Renal cortex interstitium (tissue), 15 donors: ENCODE measurements around the gene PPP1R1C. TPM values are rescaled to one million over a fixed set of nuclear protein-coding genes. Genes with fewer than 3 reads are reported as not detected.
"Not testable (repeated sequence)": the region's sequence is repeated elsewhere in the genome, so short reads cannot be mapped to it uniquely, and the experiment has no call there.

Experiments used
- DNase-seq, 11 donors: peaks; one replicate each; pipeline ENCODE4 v3.0.0-alpha.2; 2013; ENCODE audit warnings: low read depth in 9 of 11, low spot score in 4 of 11; ENCODE audit errors: extremely low read depth in 1 of 11
- long read RNA-seq, 16 experiments: transcript quantifications; one replicate each; lab custom pipeline, GENCODE V29; 2026
- polyA plus RNA-seq, 3 donors: library from polyadenylated mRNA; unstranded; fragments of 120-200 nt; gene quantifications; one replicate each; pipeline ENCODE4 v1.2.1, GENCODE V29; 2013; ENCODE audit not compliant: insufficient read length in 3 of 3

Gene PPP1R1C
- polyA plus RNA-seq = 1 to 10 TPM; 2.3 to 3.1 (median 2.7) TPM
- long read RNA-seq, donor 1, partial matches to known transcripts = 0 of 1 reads
- long read RNA-seq, donor 1, other reads (novel, unspliced or antisense) = 0 of 1 reads
- long read RNA-seq, donor 2 = 0 reads
- long read RNA-seq, donor 3 = 0 reads
- long read RNA-seq, donor 4 = 0 reads
- long read RNA-seq, donor 5 = 0 reads
- long read RNA-seq, donor 6, partial matches to known transcripts = 0 of 1 reads
- long read RNA-seq, donor 6, other reads (novel, unspliced or antisense) = 0 of 1 reads
- long read RNA-seq, donor 7, partial matches to known transcripts = 0 of 1 reads
- long read RNA-seq, donor 7, other reads (novel, unspliced or antisense) = 0 of 1 reads
- long read RNA-seq, donor 8 = 0 reads
- long read RNA-seq, donor 9 = 0 reads
- long read RNA-seq, donor 10, partial matches to known transcripts = 0 of 1 reads
- long read RNA-seq, donor 10, other reads (novel, unspliced or antisense) = 0 of 1 reads
- long read RNA-seq, donor 11 = 0 reads
- long read RNA-seq, donor 12 = 0 reads
- long read RNA-seq, donor 13, partial matches to known transcripts = 0 of 4 reads
- long read RNA-seq, donor 13, other reads (novel, unspliced or antisense) = 0 of 4 reads
- long read RNA-seq, donor 14 = 0 reads
- long read RNA-seq, donor 15 = 0 reads
- long read RNA-seq, donor 16, partial matches to known transcripts = 0 of 3 reads
- long read RNA-seq, donor 16, other reads (novel, unspliced or antisense) = 0 of 3 reads

GRCh38 chr2:181985632-181986205, at the start of gene PPP1R1C:
Gene PPP1R1C (plus strand): TSS chr2:181985853. CDS start chr2:181986111, 258 bp downstream.
- DNase-seq = no peak

- DNase-seq = no peak
Observed at GRCh38 chr2:181937473-181937872, 48.2 kb upstream of the PPP1R1C start.

GRCh38 chr2:181943411-181944124, 42.1 kb upstream of the PPP1R1C start:
- no peak for DNase-seq

DNA sequence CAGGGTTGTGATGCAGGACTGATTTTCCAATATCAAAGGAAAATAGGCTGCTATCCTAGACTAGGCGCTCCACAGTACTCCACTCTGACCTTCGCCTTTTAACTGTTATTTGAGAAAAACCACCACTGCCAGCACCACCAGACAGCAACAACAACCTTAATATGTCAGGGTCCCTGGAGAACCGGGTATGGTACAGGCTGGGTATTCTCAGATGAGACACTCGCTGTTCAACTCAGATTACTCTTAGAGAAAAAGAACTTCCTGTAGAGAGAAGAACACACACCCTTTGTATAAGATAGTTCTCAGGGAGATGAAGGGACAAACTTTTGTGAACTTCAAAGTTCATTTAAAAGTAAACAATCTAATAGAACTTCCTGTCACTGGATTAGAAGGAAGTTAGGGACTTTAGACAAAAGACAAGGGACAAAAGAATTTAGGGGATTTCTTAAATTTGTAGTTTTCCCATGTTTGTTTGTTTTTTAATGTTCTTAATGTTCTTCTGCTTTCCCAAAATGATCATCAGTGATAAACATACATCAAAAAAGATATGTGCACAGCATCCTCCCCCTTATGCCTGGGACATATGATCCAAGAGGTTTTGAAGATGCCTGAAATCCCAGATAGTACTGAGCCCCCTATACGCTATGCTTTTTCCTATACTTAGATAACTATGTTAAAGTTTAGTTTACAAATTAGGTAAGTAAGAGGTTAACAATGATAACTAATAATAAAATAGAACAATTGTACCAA, 41.3 kb upstream of the PPP1R1C start:
- DNase-seq = no peak

GRCh38 chr2:181944914-181945291, 40.8 kb upstream of the PPP1R1C start:
- DNase-seq = no peak

DNA sequence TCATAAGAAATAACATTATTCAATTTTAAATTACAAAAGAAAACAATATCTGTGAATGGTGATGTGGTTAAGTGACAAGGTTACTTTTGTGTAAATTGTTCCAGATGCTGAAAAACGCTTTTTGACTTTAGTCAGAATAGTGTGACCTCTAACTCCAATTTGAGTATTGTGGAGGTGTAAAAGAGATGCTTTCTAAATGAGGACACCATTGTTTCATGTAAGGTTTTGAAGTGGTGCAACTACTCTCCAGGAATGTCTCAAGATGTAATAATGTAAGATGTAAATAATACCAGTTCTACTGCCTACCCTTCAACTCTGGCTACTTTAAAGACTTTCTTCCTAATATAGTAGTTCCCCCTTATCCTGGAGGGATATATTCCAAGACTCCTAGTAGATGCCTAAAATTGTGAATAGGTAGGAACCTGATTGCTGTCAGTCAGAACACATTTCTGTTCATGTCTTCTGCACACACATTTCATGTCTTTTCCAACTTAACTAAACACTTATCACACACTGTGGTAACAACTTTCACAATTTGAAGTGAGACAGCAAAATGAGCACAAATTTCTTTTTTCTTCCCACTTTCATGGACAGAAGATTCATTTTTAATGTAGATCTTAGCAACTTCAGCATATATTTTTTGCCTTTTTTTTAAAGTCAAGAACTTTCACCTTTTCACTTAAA, 39.1 kb upstream of the PPP1R1C start:
- no peak for DNase-seq

GRCh38 chr2:181947273-181947672, 38.4 kb upstream of the PPP1R1C start:
- DNase-seq = no peak

DNA sequence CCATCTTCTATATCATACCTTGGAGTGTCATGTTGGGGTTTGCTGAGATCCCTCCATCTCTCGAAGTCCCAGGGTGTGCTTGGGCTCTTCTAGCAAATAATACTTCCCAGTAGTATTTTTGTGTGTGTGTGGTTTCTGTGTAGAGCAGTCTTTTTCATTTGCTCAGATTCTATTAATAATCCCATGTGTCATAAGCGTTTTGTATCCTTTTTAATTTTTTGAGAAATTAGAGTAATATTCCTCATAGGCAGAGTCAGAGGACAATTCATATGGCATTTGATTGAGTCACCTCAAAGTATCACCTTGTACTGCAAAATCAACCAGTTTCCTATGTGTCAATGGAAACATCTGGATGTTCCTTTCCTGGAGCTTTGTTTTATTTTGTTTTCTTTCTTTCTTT, 37.4 kb upstream of the PPP1R1C start:
- no peak for DNase-seq

DNA sequence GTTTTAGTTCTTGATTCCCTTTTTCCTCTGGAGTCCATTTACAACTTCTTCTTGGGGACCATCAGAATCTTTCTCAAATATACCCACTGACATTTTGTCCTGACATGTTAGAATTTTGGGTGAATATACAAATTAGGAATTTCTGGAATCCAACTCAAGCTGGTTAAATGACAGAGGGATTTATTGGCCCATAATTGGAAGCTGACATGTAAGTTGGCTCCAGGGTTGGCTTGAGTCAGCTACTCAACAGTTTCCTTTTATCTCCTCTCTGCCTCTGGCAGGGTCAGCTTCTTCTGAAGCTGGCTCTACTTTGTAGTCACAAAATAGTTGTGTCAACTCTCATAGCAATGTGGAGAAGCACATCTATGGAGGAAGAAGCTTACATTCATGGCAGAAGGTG, 36.6 kb upstream of the PPP1R1C start:
- DNase-seq = no peak

DNA sequence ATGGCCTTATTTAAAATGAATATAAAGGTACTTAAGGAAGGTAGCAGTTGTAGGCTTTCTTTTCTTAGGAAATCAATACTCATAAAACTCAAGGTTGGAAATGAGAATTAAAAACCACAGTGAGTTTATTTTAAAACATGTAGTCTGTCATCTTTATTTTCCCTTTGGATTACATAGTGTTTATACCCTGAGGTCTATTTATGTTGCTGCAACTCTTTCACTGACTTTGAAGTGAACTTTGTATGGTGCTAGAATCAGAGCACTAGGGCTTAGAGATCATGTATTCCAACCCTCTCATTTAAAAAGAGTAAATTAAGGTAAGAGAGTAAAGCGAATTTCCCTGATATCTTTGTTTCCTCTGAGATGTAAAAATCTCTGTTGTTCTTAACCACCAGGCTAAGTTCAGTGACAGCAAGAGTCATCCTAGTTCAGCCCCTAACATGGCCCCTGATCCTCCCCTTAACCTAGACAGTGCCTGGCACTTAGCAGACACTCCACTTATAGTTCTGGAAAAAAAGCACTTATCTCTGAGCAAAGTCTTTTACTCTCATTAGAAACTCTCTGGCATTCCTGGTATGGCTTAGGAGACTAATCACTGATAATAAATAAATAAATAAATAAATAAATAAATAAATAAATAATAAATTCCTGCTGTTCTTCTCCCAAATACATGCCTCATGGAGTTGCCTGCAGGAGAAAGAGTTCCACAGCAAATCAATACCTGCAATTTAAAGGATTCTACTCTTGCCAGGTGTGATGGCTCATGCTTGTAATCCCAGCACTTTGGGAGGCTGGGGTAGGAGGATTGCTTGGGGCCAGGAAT, 33.0 kb upstream of the PPP1R1C start:
- no peak for DNase-seq

DNA sequence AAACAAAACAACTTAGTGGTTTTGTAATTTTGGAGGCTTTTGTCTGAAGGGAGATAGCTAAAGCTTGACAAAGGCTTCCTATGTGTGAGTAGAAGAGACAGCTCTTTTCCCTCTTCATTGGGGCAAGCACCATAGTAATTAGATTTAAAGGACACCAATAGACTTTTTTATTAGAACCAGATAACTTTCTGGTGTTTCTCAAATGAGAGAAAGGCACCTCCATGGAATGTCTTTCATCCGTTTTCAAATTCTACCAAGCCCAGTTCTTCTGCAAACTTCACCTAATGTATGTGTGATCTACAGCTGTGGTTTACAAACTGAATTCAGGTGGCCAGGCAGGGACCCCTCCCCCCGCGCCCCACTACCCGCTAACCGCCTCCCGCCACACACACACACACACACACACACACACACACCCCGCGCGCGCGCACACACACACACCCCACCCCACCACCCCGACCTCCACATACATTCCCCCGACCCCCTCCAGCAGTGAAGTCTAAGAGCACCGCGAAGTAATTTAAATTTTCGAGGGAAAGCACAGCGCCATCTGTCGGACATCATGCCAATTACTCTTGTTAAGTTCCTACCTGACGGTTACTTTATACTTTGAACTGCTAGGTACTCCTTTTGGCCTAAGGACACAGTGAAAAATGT, 31.6 kb upstream of the PPP1R1C start:
- peak; percentile 52 to 78 (median 73) for DNase-seq

GRCh38 chr2:181954538-181954883, 31.1 kb upstream of the PPP1R1C start:
- no peak for DNase-seq

GRCh38 chr2:181955010-181955409, 30.6 kb upstream of the PPP1R1C start:
- DNase-seq = no peak

DNA sequence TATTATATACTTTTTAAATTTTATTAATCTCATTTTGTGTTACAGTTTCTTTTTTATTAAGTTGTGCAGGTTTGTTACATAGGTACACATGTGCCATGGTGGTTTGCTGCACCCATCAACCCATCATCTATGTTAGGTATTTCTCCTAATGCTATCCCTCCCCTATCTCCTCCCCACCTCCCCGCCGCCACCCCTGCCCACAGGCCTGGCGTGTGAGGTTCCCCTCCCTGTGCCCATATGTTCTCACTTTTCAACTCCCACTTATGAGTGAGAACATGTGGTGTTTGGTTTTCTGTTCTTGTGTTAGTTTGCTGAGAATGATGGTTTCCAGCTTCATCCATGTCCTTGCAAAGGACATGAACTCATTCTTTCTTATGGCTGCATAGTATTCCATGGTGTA, 29.8 kb upstream of the PPP1R1C start:
- not testable (repeated sequence) for DNase-seq

DNA sequence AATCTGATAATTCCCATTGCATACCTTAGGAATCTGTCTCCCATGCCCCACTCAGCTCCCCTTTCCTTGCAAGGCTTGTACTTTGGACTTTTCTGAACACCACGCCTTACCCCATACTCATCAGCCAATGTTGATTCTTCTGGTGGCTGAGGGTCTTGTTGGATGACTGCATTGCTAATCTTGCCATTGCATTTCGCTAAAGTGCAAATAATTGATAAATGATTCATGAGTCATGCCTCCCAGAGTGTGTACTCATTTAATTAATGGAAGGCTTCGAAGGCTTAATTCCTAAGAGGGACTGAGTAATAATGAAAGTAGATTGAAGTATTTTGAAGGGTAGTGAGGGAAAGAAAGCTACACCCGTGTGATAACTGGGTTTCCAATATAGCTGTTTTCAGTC, 28.0 kb upstream of the PPP1R1C start:
- no peak for DNase-seq

DNA sequence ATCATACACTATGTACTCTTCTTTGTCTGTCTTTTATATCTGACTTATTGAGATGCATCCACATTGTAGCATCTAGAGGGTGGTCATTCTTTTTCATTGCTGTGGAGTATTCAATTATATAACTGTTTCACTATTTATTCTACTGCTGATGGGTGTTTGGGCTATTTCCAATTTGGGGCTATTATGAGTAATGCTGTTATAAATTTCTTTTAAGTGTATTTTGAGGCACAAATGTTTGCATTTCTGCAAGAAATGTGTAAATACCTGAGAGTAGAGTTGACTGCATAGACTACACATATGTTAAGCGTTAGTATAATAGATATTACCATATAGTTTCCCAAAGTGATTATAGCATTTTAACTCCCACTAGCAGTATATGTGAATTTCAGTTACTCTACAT, 26.9 kb upstream of the PPP1R1C start:
- no peak for DNase-seq

- DNase-seq = no peak
Observed at GRCh38 chr2:181959508-181959907, 26.1 kb upstream of the PPP1R1C start.
